ENCODE results near the gene ZNF593OS. TPM values are rescaled to one million over a fixed set of nuclear protein-coding genes. Genes with fewer than 3 reads are reported as not detected.

ZNF593OS gene
- total RNA-seq, 3 donors from 2014 or later = not detected

DNA sequence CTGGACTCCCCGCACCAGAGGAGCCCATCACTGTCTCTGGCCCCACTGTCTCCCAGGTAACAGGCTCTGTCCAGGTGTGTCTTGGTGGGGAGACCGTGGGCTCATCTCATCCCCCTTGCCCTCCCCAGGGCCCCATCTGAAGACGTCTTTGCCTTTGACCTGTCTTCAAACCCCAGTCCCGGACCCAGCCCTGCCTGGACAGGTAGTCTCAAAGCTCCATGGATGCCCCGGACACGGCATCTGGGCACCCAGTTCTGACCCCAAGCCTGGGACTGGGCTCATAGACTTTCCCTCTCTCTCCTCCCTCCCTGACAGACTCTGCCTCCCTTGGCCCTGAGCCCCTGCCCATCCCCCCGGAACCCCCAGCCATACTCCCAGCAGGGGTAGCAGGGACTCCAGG, 12.5 kb upstream of the ZNF593OS start:
- H3K36me3 ChIP-seq (ENCODE audit: low read depth) = peaks cover 7% of the 10 kb centered on the region
- no peaks in the 10 kb centered on the region for H3K9me3 ChIP-seq
- TF ChIP-seq CTCF (IDR thresholded peaks at IDR 0.05) = no peak
- DNase-seq (no peak), ATAC-seq (no peak)
- intact Hi-C loops (cut with DNase I, micrococcal nuclease) = no loop called here
- no peaks in the 10 kb centered on the region for H3K4me1 ChIP-seq (ENCODE audit: low read depth)
- H3K4me3 ChIP-seq = no peak overlapping the region

DNA sequence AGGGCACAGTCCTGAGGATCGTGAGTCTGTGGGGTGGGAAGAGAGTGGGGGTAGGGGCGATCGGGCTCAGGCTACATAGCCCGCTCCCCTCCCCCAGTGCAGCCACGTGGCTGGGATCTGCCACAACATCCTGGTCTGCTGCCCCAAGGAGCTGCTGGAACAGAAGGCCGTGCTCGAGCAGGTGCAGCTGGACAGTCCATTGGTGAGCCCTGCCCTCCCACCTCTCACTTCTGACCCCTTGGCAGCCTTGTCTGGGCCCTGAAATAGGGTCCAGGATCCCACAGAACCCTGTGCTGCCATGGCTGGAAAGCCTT, 10.7 kb upstream of the ZNF593OS start:
- no peak for TF ChIP-seq CTCF (IDR thresholded peaks at IDR 0.05)
- DNase-seq (no peak), ATAC-seq (no peak)
- Histone ChIP-seq H3K9me3 (no peaks in the 10 kb centered on the region), H3K4me3 (no peak overlapping the region), H3K4me1 (ENCODE audit: low read depth) (no peaks in the 10 kb centered on the region), H3K36me3 (ENCODE audit: low read depth) (peaks cover 7% of the 10 kb centered on the region)
- intact Hi-C loops (cut with DNase I, micrococcal nuclease) = no loop called here

DNA sequence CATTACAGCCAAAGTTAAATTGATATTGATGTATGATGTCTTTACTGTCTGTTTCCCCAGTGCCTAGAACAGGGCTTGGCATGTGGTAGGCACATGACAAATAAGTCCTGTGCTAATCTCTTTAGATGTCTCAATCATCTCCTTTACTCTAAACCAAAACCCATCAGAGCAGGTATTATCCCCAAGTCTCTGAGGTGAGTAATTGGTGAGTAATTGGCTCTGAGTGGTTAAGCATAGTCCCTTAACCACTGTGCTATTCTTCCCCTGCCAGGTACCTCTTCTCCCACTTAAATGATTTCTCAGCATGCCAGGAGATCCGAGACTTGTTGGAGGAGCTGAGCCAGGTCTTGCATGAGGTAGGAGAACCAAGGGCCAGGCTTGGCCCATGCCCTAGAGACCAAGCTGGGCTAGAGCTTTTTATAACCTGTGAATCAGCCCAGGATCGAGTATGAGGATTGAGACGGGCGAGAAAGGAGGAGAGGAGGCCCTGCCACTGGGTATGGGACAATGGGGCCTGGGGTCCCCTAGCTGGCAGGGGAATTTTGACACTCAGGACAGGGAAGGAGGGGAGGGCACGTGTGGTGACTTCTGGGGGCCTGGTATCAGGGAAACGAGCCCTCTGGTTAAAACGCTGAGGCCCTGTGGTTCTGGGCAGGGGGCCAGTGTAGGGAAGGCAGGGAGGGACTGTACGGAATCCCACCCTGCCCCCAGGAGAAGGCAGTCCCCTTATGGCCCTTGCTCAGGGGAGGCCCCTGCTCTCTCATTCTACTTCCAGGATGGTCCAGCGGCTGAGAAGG, 10.2 kb upstream of the ZNF593OS start:
- H3K9me3 ChIP-seq = no peaks in the 10 kb centered on the region
- ATAC-seq = no peak
- TF ChIP-seq CTCF (IDR thresholded peaks at IDR 0.05) = no peak

DNA sequence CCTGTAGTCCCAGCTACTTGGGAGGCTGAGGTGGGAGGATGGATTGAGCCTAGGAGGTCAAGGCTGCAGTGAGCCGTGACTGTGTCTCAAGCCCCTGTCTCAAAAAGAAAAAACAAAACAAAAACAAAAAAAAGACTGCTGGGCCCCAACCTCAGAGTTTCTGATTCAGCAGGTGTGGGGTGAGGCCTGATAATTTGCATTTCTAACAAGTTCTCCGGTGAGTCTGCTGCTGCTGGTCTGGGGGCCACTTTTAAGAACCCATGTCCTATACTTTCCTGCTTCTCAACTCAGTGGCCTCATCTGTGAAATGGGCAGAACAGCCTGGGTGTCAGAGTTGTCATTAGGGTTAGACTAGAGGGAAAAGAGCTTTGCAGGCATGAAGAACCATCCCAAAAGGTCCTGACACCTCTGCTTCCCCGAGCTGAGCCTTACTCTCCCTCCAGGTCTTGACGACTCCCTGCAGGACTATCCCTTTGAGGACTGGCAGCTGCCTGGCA, 8.4 kb upstream of the ZNF593OS start:
- peaks cover 7% of the 10 kb centered on the region for H3K36me3 ChIP-seq (ENCODE audit: low read depth)
- no peaks in the 10 kb centered on the region for H3K9me3 ChIP-seq
- DNase-seq (peak in 1 of 3 donors; percentile 11), ATAC-seq (no peak)
- H3K4me1 ChIP-seq (ENCODE audit: low read depth) = no peaks in the 10 kb centered on the region
- TF ChIP-seq CTCF (IDR thresholded peaks at IDR 0.05) = no peak
- intact Hi-C loops (cut with DNase I, micrococcal nuclease) = no loop called here
- no peak overlapping the region for H3K4me3 ChIP-seq

More for the DNA sequence above, 10.2 kb upstream of the ZNF593OS start:
- intact Hi-C loops (cut with DNase I, micrococcal nuclease) = no loop called here
- DNase-seq = no peak
- H3K36me3 ChIP-seq (ENCODE audit: low read depth) = peaks cover 7% of the 10 kb centered on the region
- no peaks in the 10 kb centered on the region for H3K4me1 ChIP-seq (ENCODE audit: low read depth)
- H3K4me3 ChIP-seq = no peak overlapping the region

- Histone ChIP-seq H3K9me3 (no peaks in the 10 kb centered on the region), H3K36me3 (ENCODE audit: low read depth) (peaks cover 7% of the 10 kb centered on the region), H3K4me3 (no peak within 1 kb of the TSS), H3K4me1 (ENCODE audit: low read depth) (no peaks in the 10 kb centered on the region)
- DNase-seq = peak; percentile 90 to 92 (median 92)
- ATAC-seq = peak; percentile 98
- intact Hi-C loops (cut with DNase I, micrococcal nuclease) = no loop called here
- TF ChIP-seq CTCF (IDR thresholded peaks at IDR 0.05) = no peak
Measured at GRCh38 chr1:26177182-26177684, 5.6 kb upstream of the ZNF593OS start, which contains the start of gene CNKSR1. Gene CNKSR1 (plus strand): TSS chr1:26177491. CDS start chr1:26177548, 57 bp downstream.

All from mucosa of descending colon (tissue), 3 donors.